GM21423 (cell line): ENCODE results near the gene MOB3B.
A peak's percentile ranks its signal among the peaks of the same experiment; 100 is the strongest.
"Not testable (repeated sequence)": the region's sequence is repeated elsewhere in the genome, so short reads cannot be mapped to it uniquely, and the experiment has no call there.

ENCODE experiments used
- ATAC-seq: cut with Tn5 transposase; IDR thresholded peaks from one replicate; pipeline ENCODE4 v1.9.1; 2021; ENCODE audit warnings: mild to moderate bottlenecking, moderate library complexity; ENCODE audit not compliant: unreplicated experiment

The MOB3B gene

GRCh38 chr9:27482709-27483108 lies 46.9 kb downstream of the MOB3B start:
- ATAC-seq: no peak

- ATAC-seq: no peak
Measured at GRCh38 chr9:27478322-27478721, 51.3 kb downstream of the MOB3B start.

GRCh38 chr9:27476870-27477515 lies 52.6 kb downstream of the MOB3B start:
- ATAC-seq: no peak

- ATAC-seq: no peak
Measured at GRCh38 chr9:27475057-27475595, 54.5 kb downstream of the MOB3B start.

GRCh38 chr9:27474305-27474704 lies 55.3 kb downstream of the MOB3B start:
- no peak for ATAC-seq

- no peak for ATAC-seq
Measured at GRCh38 chr9:27473111-27473529, 56.5 kb downstream of the MOB3B start.

GRCh38 chr9:27472195-27472594 lies 57.4 kb downstream of the MOB3B start:
- ATAC-seq: no peak

GRCh38 chr9:27471789-27472188 lies 57.8 kb downstream of the MOB3B start:
- no peak for ATAC-seq

- ATAC-seq: no peak
Measured at GRCh38 chr9:27471366-27471765, 58.2 kb downstream of the MOB3B start.

GRCh38 chr9:27470291-27470856 lies 59.2 kb downstream of the MOB3B start:
- ATAC-seq: no peak

GRCh38 chr9:27469550-27469949 lies 60.1 kb downstream of the MOB3B start:
- no peak for ATAC-seq

- no peak for ATAC-seq
Measured at GRCh38 chr9:27468462-27469110, 61.0 kb downstream of the MOB3B start.

- ATAC-seq: no peak
Measured at GRCh38 chr9:27468000-27468399, 61.6 kb downstream of the MOB3B start.

GRCh38 chr9:27467486-27467885 lies 62.1 kb downstream of the MOB3B start:
- ATAC-seq: no peak

GRCh38 chr9:27466516-27466915 lies 63.1 kb downstream of the MOB3B start:
- not testable (repeated sequence) for ATAC-seq

GRCh38 chr9:27464950-27465349 lies 64.7 kb downstream of the MOB3B start:
- not testable (repeated sequence) for ATAC-seq

- ATAC-seq: no peak
Measured at GRCh38 chr9:27462846-27463245, 66.8 kb downstream of the MOB3B start.

- ATAC-seq: no peak
Measured at GRCh38 chr9:27462434-27462833, 67.2 kb downstream of the MOB3B start.

GRCh38 chr9:27460226-27461023 lies 69.2 kb downstream of the MOB3B start:
- peak; percentile 91 for ATAC-seq

GRCh38 chr9:27457445-27457844 lies 72.2 kb downstream of the MOB3B start:
- no peak for ATAC-seq

- no peak for ATAC-seq
Measured at GRCh38 chr9:27453860-27454553, 75.6 kb downstream of the MOB3B start.
